GM18951 (cell line): ENCODE measurements around the gene TMEM52.
A peak's percentile ranks its signal among the peaks of the same experiment; 100 is the strongest.

Experiments used
- POLR2A ChIP-seq: IDR thresholded peaks from 4 replicates; pipeline ENCODE4 v1.6.1; 2011; ENCODE audit warnings: mild to moderate bottlenecking; ENCODE audit not compliant: insufficient read length, insufficient read depth; ENCODE audit errors: extremely low read depth
- in situ Hi-C: fragments of 300-500 bp; cut with MboI; formaldehyde crosslinking; loops from one replicate; pipeline ENCODE4 v1.12.0; 2022; ENCODE audit warnings: low sequenced_read_pairs, mixed read lengths, inconsistent platforms; ENCODE audit not compliant: unreplicated experiment

TMEM52 gene

DNA sequence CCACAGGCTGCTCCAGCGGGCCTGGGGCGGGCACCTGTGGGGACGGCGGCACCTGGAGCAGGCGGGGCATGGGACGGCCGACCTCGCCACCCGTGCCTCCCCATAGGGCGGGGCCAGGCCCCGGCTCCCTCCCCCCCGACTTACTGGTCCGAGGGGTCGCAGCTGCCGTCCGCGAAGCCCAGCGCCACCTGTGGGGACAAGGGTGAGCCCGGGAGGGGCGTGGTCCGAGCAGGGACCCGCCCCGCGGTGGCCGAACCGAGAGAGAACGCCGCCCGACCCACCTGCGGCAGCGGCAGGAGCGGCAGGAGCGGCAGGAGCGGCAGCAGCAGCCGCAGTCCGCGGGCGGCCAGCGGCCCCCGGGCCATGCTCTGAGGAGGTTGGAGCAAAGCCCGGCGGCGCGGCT lies at the start of gene TMEM52:
TMEM52 (minus strand) TSS at position 379 of the 403 bp plus-strand sequence; CDS start at position 365, 14 bp downstream.
- in situ Hi-C loops: no loop called here
- TF ChIP-seq POLR2A: peak; percentile 31

DNA sequence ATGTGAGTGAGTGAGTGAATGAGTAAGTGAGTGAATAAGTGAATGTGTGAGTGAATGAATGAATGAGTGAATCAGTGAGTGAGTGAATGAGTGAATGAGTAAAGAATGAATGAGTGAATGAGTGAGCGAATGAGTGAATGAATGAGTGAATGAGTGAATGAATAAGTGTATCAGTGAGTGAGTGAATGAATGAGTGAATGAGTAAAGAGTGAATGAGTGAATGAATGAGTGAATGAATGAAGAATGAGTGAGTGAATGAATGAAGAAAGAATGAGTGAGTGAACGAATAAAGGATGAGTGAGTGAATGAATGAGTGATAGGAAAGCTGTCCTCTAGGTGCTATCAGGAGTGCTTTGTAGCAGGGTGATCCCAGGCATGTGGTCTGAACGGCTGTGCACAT lies 48.8 kb upstream of the TMEM52 start:
- TF ChIP-seq POLR2A: no peak
- in situ Hi-C loops: no loop called here

DNA sequence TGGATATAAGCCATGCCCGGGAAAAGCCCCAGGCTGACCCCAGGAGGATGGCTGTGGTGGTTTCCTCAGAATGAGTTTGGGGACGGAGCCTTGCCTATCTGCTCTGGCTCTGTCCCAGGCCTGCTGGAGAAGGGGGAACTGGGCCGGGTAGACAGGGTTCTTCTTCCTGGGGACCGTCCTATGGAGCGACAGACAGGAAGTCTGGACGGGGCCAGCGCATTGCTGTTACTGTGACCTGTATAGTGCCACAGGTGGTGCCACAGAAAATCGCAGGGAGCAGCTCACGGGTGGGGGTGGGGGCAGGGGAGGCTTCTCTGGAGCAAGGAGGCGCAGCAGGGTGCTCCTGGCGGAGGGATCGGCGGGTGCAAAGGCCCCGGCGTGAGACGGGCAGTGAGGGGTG lies 48.1 kb upstream of the TMEM52 start:
- no peak for TF ChIP-seq POLR2A
- in situ Hi-C loops: no loop called here

DNA sequence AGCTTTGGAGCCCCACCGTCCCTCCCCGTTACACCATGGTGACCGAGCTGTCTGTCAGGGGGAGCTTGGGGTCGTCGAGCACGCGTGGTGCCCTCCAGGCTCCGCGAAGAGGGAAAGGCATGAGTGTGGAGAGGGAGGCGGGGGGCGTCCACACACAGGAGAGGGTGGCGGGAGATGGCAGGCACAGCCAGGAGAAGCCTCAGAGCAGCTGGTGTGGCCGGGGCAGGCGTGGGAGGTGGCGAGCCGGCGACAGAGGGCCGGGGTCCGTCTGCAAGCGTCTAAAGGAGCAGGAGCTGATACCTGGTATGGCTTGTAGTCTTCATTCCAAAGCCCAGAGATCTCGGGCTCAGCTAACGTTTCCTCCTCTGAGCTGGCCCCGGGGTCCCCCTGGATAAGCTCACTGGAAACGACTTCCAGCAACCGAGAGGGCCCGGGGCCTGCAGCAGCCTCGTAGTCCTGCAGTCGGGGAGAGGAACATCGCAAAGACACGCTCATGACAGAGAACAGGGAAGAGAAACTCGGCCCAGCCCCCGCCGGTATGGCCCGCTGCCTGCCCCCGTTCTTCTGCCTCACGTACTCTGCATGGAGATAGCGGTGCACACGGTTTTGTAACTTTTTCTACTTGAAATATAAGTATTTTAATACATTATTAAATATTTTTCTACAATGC lies 47.1 kb upstream of the TMEM52 start:
- in situ Hi-C loops: no loop called here
- TF ChIP-seq POLR2A: no peak

DNA sequence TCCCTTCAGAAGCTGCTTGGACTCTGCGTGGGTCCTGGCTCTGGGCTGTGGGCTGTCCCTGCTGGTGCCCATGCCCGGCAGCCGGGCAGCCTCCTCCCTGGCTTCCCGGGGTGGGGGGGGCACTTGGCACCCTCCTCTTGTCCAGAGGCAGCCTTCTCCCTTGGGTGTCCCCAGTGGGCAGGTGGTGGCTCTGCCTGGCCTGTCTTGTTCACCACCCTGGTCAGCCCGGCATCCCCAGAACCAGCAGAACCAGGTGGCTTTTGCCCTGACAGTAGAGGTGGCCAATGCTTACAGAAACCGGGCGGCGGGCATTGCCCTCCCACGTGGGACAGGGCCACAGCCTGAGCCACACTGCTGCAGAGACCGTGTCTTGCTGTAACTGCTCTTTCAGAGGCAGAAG lies 46.5 kb upstream of the TMEM52 start:
- no peak for TF ChIP-seq POLR2A
- in situ Hi-C loops: no loop called here

- TF ChIP-seq POLR2A: no peak
- in situ Hi-C loops: no loop called here
Observed at GRCh38 chr1:1964811-1965210, 45.7 kb upstream of the TMEM52 start.

GRCh38 chr1:1963570-1963969 lies 44.5 kb upstream of the TMEM52 start:
- no peak for TF ChIP-seq POLR2A
- in situ Hi-C loops: no loop called here

DNA sequence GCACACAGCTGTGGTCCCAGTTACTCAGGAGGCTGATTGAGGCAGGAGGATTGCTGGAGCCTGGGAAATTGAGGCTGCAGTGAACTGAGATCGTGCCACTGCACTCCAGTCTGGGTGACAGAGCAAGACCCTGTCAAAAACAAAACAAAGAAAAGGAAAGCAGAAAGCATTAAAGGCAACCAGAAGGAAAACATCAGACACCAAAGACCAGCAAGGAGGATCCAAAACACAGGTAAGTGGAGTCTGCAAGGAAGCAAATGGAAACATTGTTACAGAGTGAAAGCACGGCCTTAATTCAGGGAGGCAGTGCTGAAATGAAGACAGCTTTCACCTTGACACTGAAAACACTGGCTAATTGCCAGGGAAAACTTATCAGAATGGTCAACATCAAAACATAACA lies 43.7 kb upstream of the TMEM52 start:
- in situ Hi-C loops: no loop called here
- TF ChIP-seq POLR2A: no peak

- in situ Hi-C loops: no loop called here
- TF ChIP-seq POLR2A: no peak
Observed at GRCh38 chr1:1960480-1961196, 41.6 kb upstream of the TMEM52 start.

DNA sequence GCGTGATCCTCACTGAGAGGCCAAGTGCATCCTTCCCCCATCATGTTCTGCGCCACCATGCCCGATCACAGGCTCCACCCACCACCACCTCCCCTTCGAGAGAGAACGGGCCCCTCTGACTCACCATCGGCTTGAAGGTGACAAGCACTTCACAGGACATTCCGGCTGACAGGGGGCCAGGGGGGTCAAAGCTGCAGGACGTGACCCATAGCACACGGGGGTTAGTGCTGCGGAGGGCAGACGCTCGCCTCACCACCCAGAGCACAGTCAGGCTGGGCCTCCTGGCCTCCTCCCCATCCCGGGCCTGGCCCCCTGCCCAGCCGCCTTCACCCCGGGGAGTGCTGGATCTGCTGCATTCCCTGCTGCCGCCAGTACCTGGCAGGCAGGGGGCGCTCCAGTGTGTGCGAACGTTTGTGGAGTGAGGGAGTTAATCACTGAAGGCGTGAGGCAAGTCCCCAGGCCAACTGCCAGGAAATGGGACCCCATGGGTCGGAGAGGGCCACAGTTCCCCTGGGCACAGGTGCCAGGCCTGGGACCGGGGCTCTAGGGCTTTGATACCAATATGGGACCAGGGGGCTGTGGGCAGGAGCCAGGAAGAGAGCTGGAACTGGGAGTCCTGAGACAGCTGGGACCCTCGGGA lies 40.9 kb upstream of the TMEM52 start:
- TF ChIP-seq POLR2A: no peak
- in situ Hi-C loops: no loop called here

GRCh38 chr1:1959459-1959839 lies 40.4 kb upstream of the TMEM52 start:
- TF ChIP-seq POLR2A: no peak
- in situ Hi-C loops: no loop called here

DNA sequence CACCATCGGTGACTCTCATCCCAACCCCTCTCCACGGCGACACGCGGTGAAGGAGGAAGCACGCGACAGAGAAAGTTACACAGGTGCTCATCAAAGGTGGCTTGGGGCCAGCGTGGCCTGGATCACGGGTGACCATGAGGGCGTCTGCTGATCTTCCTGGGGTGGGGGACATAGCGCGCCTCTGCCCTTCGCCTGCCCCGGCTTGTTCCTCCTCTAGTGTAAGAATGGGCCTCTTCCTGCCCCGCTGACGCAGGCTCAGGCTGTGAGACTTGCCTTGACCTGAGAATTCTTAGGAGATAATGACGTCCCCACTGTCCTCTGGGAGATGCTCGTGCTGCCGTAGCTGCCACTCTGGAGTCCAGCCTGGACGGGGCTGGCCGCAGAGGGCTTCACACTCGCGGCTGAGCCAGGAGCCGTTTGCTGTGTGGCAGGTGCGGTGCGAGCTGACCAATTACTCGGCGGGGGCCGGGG lies 39.0 kb upstream of the TMEM52 start:
- in situ Hi-C loops: no loop called here
- TF ChIP-seq POLR2A: no peak

- TF ChIP-seq POLR2A: no peak
- in situ Hi-C loops: no loop called here
Observed at GRCh38 chr1:1957533-1957961, 38.5 kb upstream of the TMEM52 start.

- no peak for TF ChIP-seq POLR2A
- in situ Hi-C loops: no loop called here
Observed at GRCh38 chr1:1956586-1957532, 37.8 kb upstream of the TMEM52 start.
